Psoas muscle (tissue), 8 donors: ENCODE data around the gene VWA3B. TPM values are rescaled to one million over a fixed set of nuclear protein-coding genes. Genes with fewer than 3 reads are reported as not detected.

Experiments
- ATAC-seq, 4 donors: fragments of 200-7000 bp; cut with Tn5 transposase; one replicate each; pipeline ENCODE4 v1.9.1; 2020; ENCODE audit warnings: moderate library complexity in 3 of 4, mild to moderate bottlenecking in 2 of 4
- DNase-seq, 2 donors: peaks; one replicate each; pipeline ENCODE4 v3.0.0-alpha.2; 2020
- H3K27ac ChIP-seq: fragments of 200-600 bp; one replicate; pipeline ENCODE4 v1.8.0; 2022
- H3K27me3 ChIP-seq, 3 donors: fragments of 200-600 bp in 1 of 3; one replicate each; pipeline versions ENCODE4 v1.6.1 to v1.8.0; 2013 to 2022; ENCODE audit warnings: low read length in 2 of 3, mild to moderate bottlenecking in 2 of 3, moderate library complexity in 1 of 3; ENCODE audit not compliant: insufficient read depth in 3 of 3
- H3K36me3 ChIP-seq, 2 donors: fragments of 200-600 bp in 1 of 2; one replicate each; pipeline versions ENCODE4 v1.6.1 to v1.8.0; 2013 to 2022; ENCODE audit warnings: low read depth in 1 of 2, mild to moderate bottlenecking in 1 of 2, moderate library complexity in 1 of 2; ENCODE audit not compliant: insufficient read depth in 1 of 2
- H3K4me1 ChIP-seq: fragments of 200-600 bp; one replicate; pipeline ENCODE4 v1.8.0; 2022
- H3K4me3 ChIP-seq: fragments of 200-600 bp; one replicate; pipeline ENCODE4 v1.8.0; 2022; ENCODE audit warnings: mild to moderate bottlenecking
- H3K9me3 ChIP-seq: fragments of 200-600 bp; one replicate; pipeline ENCODE4 v1.8.0; 2022
- CTCF ChIP-seq: fragments of 200-600 bp; IDR thresholded peaks from one replicate; pipeline ENCODE4 v1.8.0; 2022; ENCODE audit warnings: antibody characterized with exemption
- WGBS, 3 donors: extraction: QIAGEN DNeasy Blood & Tissue Kit; methylation state at CpG; one replicate each; pipeline versions ENCODE4 v1.1.6 to v1.1.7; 2013; 5-methylcytosine and 5-hydroxymethylcytosine counted together
- intact Hi-C, 2 donors: fragments of 100-400 bp; cut with DNase I; formaldehyde crosslinking; loops; one replicate each; pipeline versions ENCODE4 v1.11.0 to v1.14.2; 2022
- polyA plus RNA-seq, 3 donors: library from polyadenylated mRNA; stranded (reverse); fragments of 200-250 nt; gene quantifications; one replicate each; pipeline ENCODE4 v1.2.3, GENCODE V29; 2013
- total RNA-seq, 4 donors: library from RNA; stranded (reverse); fragmentation: NEBNext Ultra II Directional in 2 of 4; extraction: Animal tissue kit (Norgen Biotek cat#: 25700) in 2 of 4; gene quantifications; one replicate each; pipeline versions ENCODE4 v1.2.1 to v1.2.4, GENCODE V29; 2021 to 2023
- donor health status: healthy with polysubstance abuse.
- donor health status: DM: no; HTN: no; CAD: no; lungs with moderate emphysema.
- donor health status: Bipolar disorder and iron deficiency.
- donor health status: healthy.
- donor health status: DM: yes; HTN: yes; CAD: no.
- donor health status: DM: no; HTN: no; CAD: no.
- donor health status: DM: no; HTN: no; CAD: no.
- donor health status: DM: yes; HTN: yes; CAD: no.

VWA3B gene
- total and polyA plus RNA-seq, 7 donors = 0.01 to 0.24 (median 0.21) TPM; not detected in 3

GRCh38 chr2:98324181-98324580 is 237.2 kb downstream of the VWA3B start:
- DNase-seq = no peak
- no peaks in the 10 kb centered on the region for H3K4me1 ChIP-seq
- WGBS, 3 donors = 62 to 70% (median 68%) methylated on average over 2 of the region's 2 CpGs
- no peaks in the 10 kb centered on the region for H3K36me3 ChIP-seq
- no peaks in the 10 kb centered on the region for H3K27me3 ChIP-seq
- no peak overlapping the region for H3K4me3 ChIP-seq
- no peak for TF ChIP-seq CTCF
- no peak for ATAC-seq
- intact Hi-C loops = no loop called here
- H3K27ac ChIP-seq = no peak overlapping the region
- H3K9me3 ChIP-seq = peaks cover 16% of the 10 kb centered on the region

GRCh38 chr2:98327776-98328175 is 240.8 kb downstream of the VWA3B start:
- no peak for TF ChIP-seq CTCF
- no peak overlapping the region for H3K27ac ChIP-seq
- WGBS, 3 donors = 90 to 91% (median 90%) methylated on average over 4 of the region's 4 CpGs
- no peak for ATAC-seq
- no peaks in the 10 kb centered on the region for H3K27me3 ChIP-seq
- no peaks in the 10 kb centered on the region for H3K36me3 ChIP-seq
- intact Hi-C loops = no loop called here
- no peak overlapping the region for H3K4me3 ChIP-seq
- no peaks in the 10 kb centered on the region for H3K4me1 ChIP-seq
- peaks cover 4% of the 10 kb centered on the region for H3K9me3 ChIP-seq
- no peak for DNase-seq

- WGBS, 3 donors = 84% methylated on average over 4 of the region's 4 CpGs
- no peak overlapping the region for H3K27ac ChIP-seq
- ATAC-seq (no peak), DNase-seq (no peak)
- H3K4me3 ChIP-seq = no peak overlapping the region
- no peak for TF ChIP-seq CTCF
- no peaks in the 10 kb centered on the region for H3K4me1 ChIP-seq
- no peaks in the 10 kb centered on the region for H3K9me3 ChIP-seq
- intact Hi-C loops = no loop called here
- no peaks in the 10 kb centered on the region for H3K27me3 ChIP-seq
- no peaks in the 10 kb centered on the region for H3K36me3 ChIP-seq
These were observed 242.6 kb downstream of the VWA3B start for GRCh38 chr2:98329549-98329948.

- DNase-seq (no peak), ATAC-seq (no peak)
- intact Hi-C loops = no loop called here
- Histone ChIP-seq H3K27me3 (no peaks in the 10 kb centered on the region), H3K4me1 (no peaks in the 10 kb centered on the region), H3K36me3 (no peaks in the 10 kb centered on the region), H3K4me3 (no peak overlapping the region), H3K27ac (no peak overlapping the region), H3K9me3 (peaks cover 3% of the 10 kb centered on the region)
- TF ChIP-seq CTCF = no peak
- WGBS, 3 donors = 82 to 84% (median 84%) methylated on average over 5 of the region's 5 CpGs
These were observed 246.0 kb downstream of the VWA3B start for GRCh38 chr2:98332989-98333388.

GRCh38 chr2:98333922-98334321 is 247.0 kb downstream of the VWA3B start:
- no peak overlapping the region for H3K4me3 ChIP-seq
- H3K9me3 ChIP-seq = peaks cover 9% of the 10 kb centered on the region
- no peak for DNase-seq
- no peak for TF ChIP-seq CTCF
- intact Hi-C loops = no loop called here
- H3K4me1 ChIP-seq = no peaks in the 10 kb centered on the region
- no peaks in the 10 kb centered on the region for H3K36me3 ChIP-seq
- no peak overlapping the region for H3K27ac ChIP-seq
- WGBS, 3 donors = 50 to 64% (median 51%) methylated on average over 2 of the region's 2 CpGs
- H3K27me3 ChIP-seq = no peaks in the 10 kb centered on the region
- ATAC-seq = no peak
